ENCODE data around the gene EVPL. TPM values are rescaled to one million over a fixed set of nuclear protein-coding genes. Genes with fewer than 3 reads are reported as not detected.
A peak's percentile ranks its signal among the peaks of the same experiment; 100 is the strongest.

Gene EVPL
- total RNA-seq, 2 donors from 2014 or later: 18.8 to 31.1 TPM

- intact Hi-C loops (cut with DNase I): no loop called here
- no peaks in the 10 kb centered on the region for H3K4me1 ChIP-seq
- H3K27ac ChIP-seq: no peak overlapping the region
- H3K36me3 ChIP-seq: peaks cover 26% of the 10 kb centered on the region
- H3K27me3 ChIP-seq: no peaks in the 10 kb centered on the region
- H3K9me3 ChIP-seq: no peaks in the 10 kb centered on the region
- no peak overlapping the region for H3K4me3 ChIP-seq
- no peak overlapping the region for H3K9ac ChIP-seq (ENCODE audit: low read depth in 2 of 2, low read length in 2 of 2)
- DNase-seq: no peak
- TF ChIP-seq CTCF (IDR thresholded peaks at IDR 0.05): no peak
Measured at GRCh38 chr17:76040376-76040775, 13.3 kb upstream of the EVPL start.

DNA sequence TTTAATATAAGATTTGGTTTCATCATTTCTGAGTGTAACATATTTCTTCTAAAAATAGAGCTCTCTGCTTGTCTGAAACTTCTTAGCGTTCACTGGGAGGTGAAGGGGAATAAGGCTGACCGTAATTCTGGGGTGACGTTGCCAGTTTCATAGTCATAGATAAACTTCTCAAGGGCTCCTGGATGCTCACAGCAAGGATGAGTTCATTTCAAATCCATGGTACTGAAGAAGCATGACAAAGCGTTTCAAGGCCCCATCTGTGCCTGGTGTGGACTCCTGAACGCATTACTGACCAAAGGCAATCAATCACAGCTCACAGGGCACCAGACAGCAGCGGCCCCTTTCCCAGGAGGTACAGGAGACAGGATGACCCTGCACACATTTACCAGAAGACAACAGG, 12.0 kb upstream of the EVPL start:
- TF ChIP-seq CTCF (IDR thresholded peaks at IDR 0.05): no peak
- H3K4me1 ChIP-seq: no peaks in the 10 kb centered on the region
- no peak overlapping the region for H3K9ac ChIP-seq (ENCODE audit: low read depth in 2 of 2, low read length in 2 of 2)
- H3K9me3 ChIP-seq: no peaks in the 10 kb centered on the region
- intact Hi-C loops (cut with DNase I): no loop called here
- no peaks in the 10 kb centered on the region for H3K27me3 ChIP-seq
- no peak overlapping the region for H3K27ac ChIP-seq
- no peak for DNase-seq
- no peak overlapping the region for H3K4me3 ChIP-seq
- peaks cover 15% of the 10 kb centered on the region for H3K36me3 ChIP-seq

DNA sequence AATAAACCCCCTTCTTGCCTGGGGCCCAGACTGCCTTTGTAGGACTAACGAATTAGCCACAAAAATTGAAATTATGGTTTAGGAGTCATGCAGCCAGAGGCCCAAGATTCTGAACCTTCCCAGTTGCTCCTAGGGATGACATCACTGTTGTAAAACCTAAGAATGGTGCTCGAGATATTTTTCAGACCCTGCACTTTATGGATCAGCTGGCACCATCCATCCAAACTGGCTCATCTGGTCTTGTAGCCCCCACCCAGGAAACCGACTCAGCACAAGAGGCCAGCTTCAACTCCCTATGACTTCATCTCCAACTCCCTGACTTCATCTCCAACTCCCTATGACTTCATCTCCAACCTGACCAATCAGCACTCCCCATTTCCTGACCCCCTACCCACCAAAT, 10.9 kb upstream of the EVPL start:
- DNase-seq: no peak
- no peak for TF ChIP-seq CTCF (IDR thresholded peaks at IDR 0.05)
- no peaks in the 10 kb centered on the region for H3K9me3 ChIP-seq
- peak overlapping the region; percentile 25 for H3K27ac ChIP-seq
- no peak overlapping the region for H3K9ac ChIP-seq (ENCODE audit: low read depth in 2 of 2, low read length in 2 of 2)
- no peaks in the 10 kb centered on the region for H3K4me1 ChIP-seq
- intact Hi-C loops (cut with DNase I): no loop called here
- H3K4me3 ChIP-seq: no peak overlapping the region
- H3K27me3 ChIP-seq: no peaks in the 10 kb centered on the region
- H3K36me3 ChIP-seq: peaks cover 9% of the 10 kb centered on the region

DNA sequence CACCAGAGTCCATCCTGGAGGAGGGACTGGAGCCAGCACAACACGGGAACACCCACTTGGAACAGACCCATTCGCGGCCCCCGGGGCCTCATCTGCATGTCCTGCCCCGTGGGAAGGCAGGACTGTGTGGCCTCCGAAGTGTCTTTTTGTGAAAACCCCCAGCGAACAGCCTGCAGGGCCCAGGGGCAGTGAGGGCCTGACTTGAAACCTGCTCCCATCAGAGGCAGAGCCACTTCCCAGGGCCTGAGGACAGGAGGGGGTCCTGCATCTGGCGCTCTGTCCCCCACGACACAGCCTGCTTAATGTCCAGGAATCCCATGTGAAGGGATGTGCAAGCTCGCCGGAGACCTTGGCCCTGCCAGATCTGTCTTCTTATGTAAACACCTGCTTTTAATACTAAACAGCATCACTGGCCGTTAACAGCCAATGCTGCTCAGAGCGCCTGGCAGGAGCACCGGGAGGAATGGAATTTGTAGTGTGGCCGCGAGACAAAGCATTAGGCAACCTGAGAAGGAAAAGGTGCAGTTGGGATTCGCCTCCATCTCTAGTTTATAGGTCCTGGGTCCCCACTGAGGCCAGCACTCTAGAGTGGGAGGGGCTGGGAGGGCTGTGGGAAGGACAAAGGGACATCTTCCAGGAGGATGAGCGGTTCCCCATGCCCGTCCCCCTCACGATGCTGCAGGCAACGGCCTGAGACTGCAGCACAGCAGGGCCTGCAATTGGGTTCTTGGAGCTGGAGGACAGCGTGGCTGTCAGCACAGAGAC, 9.6 kb upstream of the EVPL start:
- Histone ChIP-seq H3K36me3 (peaks cover 5% of the 10 kb centered on the region), H3K9me3 (no peaks in the 10 kb centered on the region), H3K4me3 (no peak overlapping the region), H3K4me1 (no peaks in the 10 kb centered on the region), H3K9ac (ENCODE audit: low read depth in 2 of 2, low read length in 2 of 2) (no peak overlapping the region), H3K27ac (peak overlapping the region; percentile 25), H3K27me3 (no peaks in the 10 kb centered on the region)
- intact Hi-C loops (cut with DNase I): no loop called here
- no peak for TF ChIP-seq CTCF (IDR thresholded peaks at IDR 0.05)
- DNase-seq: no peak

- Histone ChIP-seq H3K4me3 (no peak overlapping the region), H3K36me3 (no peaks in the 10 kb centered on the region), H3K9ac (ENCODE audit: low read depth in 2 of 2, low read length in 2 of 2) (no peak overlapping the region), H3K4me1 (peaks cover 2% of the 10 kb centered on the region), H3K27ac (no peak overlapping the region), H3K27me3 (no peaks in the 10 kb centered on the region), H3K9me3 (no peaks in the 10 kb centered on the region)
- DNase-seq: no peak
- no peak for TF ChIP-seq CTCF (IDR thresholded peaks at IDR 0.05)
- intact Hi-C loops (cut with DNase I): no loop called here
Measured at GRCh38 chr17:76034428-76035350, 7.6 kb upstream of the EVPL start.
